Neural progenitor cell (in vitro differentiated cells): ENCODE measurements around the gene SNUPN.

Experiments used
- CTCF ChIP-seq: fragments of 200-600 bp; sonication (generic); IDR thresholded peaks from 2 replicates; pipeline ENCODE4 v1.5.1; 2017; ENCODE audit warnings: antibody characterized with exemption, mild to moderate bottlenecking
- EZH2phosphoT487 ChIP-seq: fragments of 200-600 bp; sonication (generic); IDR thresholded peaks from 2 replicates; pipeline ENCODE4 v1.6.1; 2017; ENCODE audit warnings: antibody characterized with exemption

- TF ChIP-seq CTCF, result no peak
- no peak for TF ChIP-seq EZH2phosphoT487
Measured at GRCh38 chr15:75565062-75565970, 60.2 kb downstream of the SNUPN start.
